PC-3 (cell line): ENCODE data around the gene CCDC90B. TPM values are rescaled to one million over a fixed set of nuclear protein-coding genes. Genes with fewer than 3 reads are reported as not detected.

Experiments
- ATAC-seq: fragments of 200-7000 bp; cut with Tn5 transposase; 2 replicates; pipeline ENCODE4 v1.9.1; 2020; ENCODE audit warnings: mild to moderate bottlenecking, moderate library complexity
- BruUV-seq: library from RNA; stranded (reverse); fragments of 400-500 nt; replicated peaks from 2 replicates; lab custom pipeline; 2021; lab: Mats Ljungman, UMichigan
- CTCF ChIA-PET: fragments of 300-600 bp; sonication (Branson Sonifier 250); formaldehyde crosslinking; loops from one replicate; lab custom pipeline; 2022; ENCODE audit warnings: antibody characterized with exemption; lab: Charles Lee
- POLR2A ChIA-PET: fragments of 300-600 bp; sonication (Branson Sonifier 250); formaldehyde crosslinking; loops from one replicate; lab custom pipeline; 2022; ENCODE audit warnings: antibody characterized with exemption; ENCODE audit not compliant: unreplicated experiment; lab: Charles Lee
- DNase-seq: peaks from one replicate; pipeline ENCODE4 v3.0.0-alpha.2; 2015
- H2AFZ ChIP-seq: fragments of 300-600 bp; sonication (generic); 2 replicates; pipeline ENCODE4 v1.6.0; 2016; ENCODE audit warnings: antibody characterized with exemption, low read length
- H3F3A ChIP-seq: fragments of 300-600 bp; sonication (generic); one replicate; pipeline ENCODE4 v1.6.0; 2017; ENCODE audit warnings: antibody characterized with exemption, low read length, control low read depth, mild to moderate bottlenecking; ENCODE audit not compliant: unreplicated experiment
- H3K27ac ChIP-seq: fragments of 300-600 bp; sonication (generic); 2 replicates; pipeline ENCODE4 v1.5.1; 2016; ENCODE audit warnings: mild to moderate bottlenecking, low read length
- H3K27me3 ChIP-seq: fragments of 300-600 bp; sonication (generic); 2 replicates; pipeline ENCODE4 v1.6.1; 2016; ENCODE audit warnings: low read length, mixed read lengths
- H3K36me3 ChIP-seq: fragments of 300-600 bp; sonication (generic); 2 replicates; pipeline ENCODE4 v1.6.1; 2016; ENCODE audit warnings: low read depth, mixed run types, low read length, mixed read lengths
- H3K4me1 ChIP-seq: fragments of 300-600 bp; sonication (generic); 2 replicates; pipeline ENCODE4 v1.5.1; 2016; ENCODE audit warnings: low read length; ENCODE audit not compliant: insufficient read depth
- H3K4me2 ChIP-seq: fragments of 300-600 bp; sonication (generic); 2 replicates; pipeline ENCODE4 v1.6.0; 2016; ENCODE audit warnings: low read length
- H3K4me3 ChIP-seq: fragments of 300-600 bp; sonication (generic); 2 replicates; pipeline ENCODE4 v1.5.1; 2016; ENCODE audit warnings: mild to moderate bottlenecking, low read length, mixed read lengths
- H3K79me2 ChIP-seq: fragments of 300-600 bp; sonication (generic); 2 replicates; pipeline ENCODE4 v1.6.1; 2017; ENCODE audit warnings: low read length, mixed read lengths
- H3K9ac ChIP-seq: fragments of 300-600 bp; sonication (generic); 2 replicates; pipeline ENCODE4 v1.6.0; 2016; ENCODE audit warnings: mild to moderate bottlenecking, low read length
- H3K9me2 ChIP-seq: fragments of 300-600 bp; sonication (generic); replicated peaks from 2 replicates; pipeline ENCODE4 v1.6.1; 2016; ENCODE audit warnings: mixed run types, low read length, mixed read lengths
- H3K9me3 ChIP-seq: fragments of 300-600 bp; sonication (generic); 2 replicates; pipeline ENCODE4 v1.6.1; 2016; ENCODE audit warnings: low read length, mixed read lengths
- H4K20me1 ChIP-seq: fragments of 300-600 bp; sonication (generic); 2 replicates; pipeline ENCODE4 v1.6.1; 2016; ENCODE audit warnings: low read length, mixed read lengths
- CTCF ChIP-seq: fragments of 300-600 bp; sonication (generic); conservative IDR thresholded peaks from 2 replicates; pipeline ENCODE4 v1.5.1; 2017; ENCODE audit warnings: antibody characterized with exemption, low read depth, mild to moderate bottlenecking, low read length
- EZH2 ChIP-seq: fragments of 300-600 bp; sonication (generic); IDR thresholded peaks from one replicate; pipeline ENCODE4 v1.6.1; 2017; ENCODE audit warnings: antibody characterized with exemption, mild to moderate bottlenecking, low read length; ENCODE audit not compliant: unreplicated experiment
- EZH2phosphoT487 ChIP-seq: fragments of 300-600 bp; sonication (generic); IDR thresholded peaks from 2 replicates; pipeline ENCODE4 v1.6.1; 2018; ENCODE audit warnings: mild to moderate bottlenecking, antibody characterized with exemption, low read length, borderline replicate concordance
- intact Hi-C: fragments of 100-400 bp; cut with micrococcal nuclease; formaldehyde crosslinking; loops from 2 replicates; pipeline ENCODE4 v1.9.0; 2023
- total RNA-seq: library from RNA; depleted of rRNA; stranded (reverse); fragments of >200 nt; gene quantifications from 2 replicates; pipeline ENCODE4 v1.2.3, GENCODE V29; 2014

CCDC90B gene
- total RNA-seq, 1 experiment from 2014 or later, result 59.4 TPM

- CTCF ChIA-PET, result interaction anchor here (1.4 kb wide), 1 partner anchor 13 kb away, joined by 4 read pairs; no protein-coding TSS in a partner anchor
- no peaks in the 10 kb centered on the region for H4K20me1 ChIP-seq
- H3K27me3 ChIP-seq, result no peaks in the 10 kb centered on the region
- no peaks in the 10 kb centered on the region for H3K9me2 ChIP-seq
- H3K27ac ChIP-seq, result no peak overlapping the region
- BruUV-seq, result no TSS peak
- POLR2A ChIA-PET, result no interaction called here
- H3K79me2 ChIP-seq, result no peaks in the 10 kb centered on the region
- intact Hi-C loops, result no loop called here
- H3K4me2 ChIP-seq, result no peak overlapping the region
- H3K36me3 ChIP-seq, result no peaks in the 10 kb centered on the region
- no peaks in the 10 kb centered on the region for H3K9me3 ChIP-seq
- TF ChIP-seq EZH2phosphoT487, result no peak
- TF ChIP-seq EZH2, result no peak
- TF ChIP-seq CTCF, result no peak
- ATAC-seq (no peak), DNase-seq (no peak)
- no peaks in the 10 kb centered on the region for H3K4me1 ChIP-seq
- H3F3A ChIP-seq, result no peaks in the 10 kb centered on the region
- H3K4me3 ChIP-seq, result no peak overlapping the region
- no peak overlapping the region for H2AFZ ChIP-seq
- H3K9ac ChIP-seq, result no peak overlapping the region
Measured at GRCh38 chr11:83306200-83307080, 20.3 kb upstream of the CCDC90B start.

DNA sequence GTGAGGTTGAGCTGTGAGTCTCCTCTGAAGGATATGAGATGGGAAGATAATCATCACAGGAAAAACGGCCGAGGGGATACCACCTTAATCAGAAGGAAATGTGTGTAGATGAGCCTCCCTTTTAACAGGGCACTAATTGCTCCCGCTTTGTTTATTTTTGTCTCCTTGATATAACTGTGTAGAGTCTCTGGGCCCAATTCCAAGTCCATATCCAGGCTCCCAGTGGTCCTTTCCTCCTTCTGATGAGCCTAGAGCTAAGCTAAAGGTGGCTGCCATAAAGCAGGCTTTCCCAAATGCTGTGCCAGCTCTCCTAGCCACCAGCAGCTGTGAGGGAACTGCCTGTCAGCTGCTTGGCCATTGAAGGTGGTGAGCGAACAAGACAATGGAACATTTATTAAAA, 17.1 kb upstream of the CCDC90B start:
- H3K9me3 ChIP-seq, result no peaks in the 10 kb centered on the region
- no peaks in the 10 kb centered on the region for H4K20me1 ChIP-seq
- no peak overlapping the region for H2AFZ ChIP-seq
- H3K9me2 ChIP-seq, result no peaks in the 10 kb centered on the region
- H3K4me1 ChIP-seq, result no peaks in the 10 kb centered on the region
- no TSS peak for BruUV-seq
- CTCF ChIA-PET, result no interaction called here
- POLR2A ChIA-PET, result no interaction called here
- H3K27ac ChIP-seq, result no peak overlapping the region
- H3K4me2 ChIP-seq, result no peak overlapping the region
- no peaks in the 10 kb centered on the region for H3F3A ChIP-seq
- H3K36me3 ChIP-seq, result no peaks in the 10 kb centered on the region
- H3K27me3 ChIP-seq, result no peaks in the 10 kb centered on the region
- H3K9ac ChIP-seq, result no peak overlapping the region
- intact Hi-C loops, result no loop called here
- TF ChIP-seq CTCF (no peak), EZH2 (no peak), EZH2phosphoT487 (no peak)
- ATAC-seq, result no peak
- no peak for DNase-seq
- no peaks in the 10 kb centered on the region for H3K79me2 ChIP-seq
- no peak overlapping the region for H3K4me3 ChIP-seq

GRCh38 chr11:83302151-83302550, 16.0 kb upstream of the CCDC90B start:
- H3K4me1 ChIP-seq, result no peaks in the 10 kb centered on the region
- no peaks in the 10 kb centered on the region for H3K79me2 ChIP-seq
- no peaks in the 10 kb centered on the region for H3K9me2 ChIP-seq
- no peaks in the 10 kb centered on the region for H3K27me3 ChIP-seq
- intact Hi-C loops, result no loop called here
- no peak overlapping the region for H3K4me2 ChIP-seq
- DNase-seq (no peak), ATAC-seq (no peak)
- POLR2A ChIA-PET, result no interaction called here
- H4K20me1 ChIP-seq, result no peaks in the 10 kb centered on the region
- BruUV-seq, result no TSS peak
- H3F3A ChIP-seq, result no peaks in the 10 kb centered on the region
- no peak overlapping the region for H3K4me3 ChIP-seq
- no peak overlapping the region for H2AFZ ChIP-seq
- TF ChIP-seq CTCF (no peak), EZH2 (no peak), EZH2phosphoT487 (no peak)
- H3K27ac ChIP-seq, result no peak overlapping the region
- H3K9ac ChIP-seq, result no peak overlapping the region
- CTCF ChIA-PET, result no interaction called here
- no peaks in the 10 kb centered on the region for H3K9me3 ChIP-seq
- H3K36me3 ChIP-seq, result no peaks in the 10 kb centered on the region
